ENCODE data around the gene CATSPERD.
A peak's percentile ranks its signal among the peaks of the same experiment; 100 is the strongest.

The CATSPERD gene

GRCh38 chr19:5809053-5809452 is 88.6 kb downstream of the CATSPERD start:
- no peak for DNase-seq

GRCh38 chr19:5809469-5809868 is 89.0 kb downstream of the CATSPERD start:
- no peak for DNase-seq

- no peak for DNase-seq
These were observed 90.7 kb downstream of the CATSPERD start for GRCh38 chr19:5811117-5811516.

DNA sequence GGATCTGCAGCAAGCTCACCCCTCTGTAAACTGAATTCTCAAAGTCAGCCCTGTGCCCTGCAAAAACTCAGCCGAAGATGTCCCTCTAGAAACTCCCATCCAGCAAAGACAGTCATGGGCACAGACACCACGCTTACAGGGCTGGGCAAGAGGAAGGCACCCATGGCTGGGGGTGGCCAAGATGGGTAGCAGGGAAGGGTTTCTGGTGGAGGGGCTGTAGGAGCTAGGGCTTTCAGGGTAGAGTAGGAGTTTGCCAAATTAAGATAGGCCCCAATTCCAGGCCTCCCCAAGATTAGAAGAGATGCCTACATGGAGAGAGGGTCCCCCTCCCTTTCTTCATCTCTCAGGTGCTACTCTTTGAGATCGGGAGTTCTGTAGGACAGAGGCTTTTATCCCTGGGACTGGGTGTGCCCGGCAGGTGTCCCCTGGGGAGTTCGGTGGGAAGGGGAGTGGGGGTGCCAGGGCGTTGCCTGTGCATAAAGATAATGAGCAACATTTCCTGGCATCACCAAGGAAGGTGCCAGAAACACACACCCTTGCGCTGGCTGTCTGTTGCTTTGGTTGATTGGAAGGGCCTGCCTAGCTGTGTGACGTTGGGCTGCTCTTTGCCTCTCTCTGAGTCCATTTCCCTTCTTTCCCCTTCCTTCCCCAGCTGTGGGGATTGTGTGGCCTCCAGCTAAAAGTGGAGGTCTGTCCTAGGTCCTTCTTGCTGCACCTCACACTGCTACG is 93.8 kb downstream of the CATSPERD start:
- DNase-seq: no peak

GRCh38 chr19:5814852-5815246 is 94.4 kb downstream of the CATSPERD start:
- no peak for DNase-seq

- no peak for DNase-seq
These were observed 96.8 kb downstream of the CATSPERD start for GRCh38 chr19:5817218-5817617.

- DNase-seq: no peak
These were observed 98.2 kb downstream of the CATSPERD start for GRCh38 chr19:5818594-5818993.

- no peak for DNase-seq
These were observed 100.3 kb downstream of the CATSPERD start for GRCh38 chr19:5820785-5821184.

DNA sequence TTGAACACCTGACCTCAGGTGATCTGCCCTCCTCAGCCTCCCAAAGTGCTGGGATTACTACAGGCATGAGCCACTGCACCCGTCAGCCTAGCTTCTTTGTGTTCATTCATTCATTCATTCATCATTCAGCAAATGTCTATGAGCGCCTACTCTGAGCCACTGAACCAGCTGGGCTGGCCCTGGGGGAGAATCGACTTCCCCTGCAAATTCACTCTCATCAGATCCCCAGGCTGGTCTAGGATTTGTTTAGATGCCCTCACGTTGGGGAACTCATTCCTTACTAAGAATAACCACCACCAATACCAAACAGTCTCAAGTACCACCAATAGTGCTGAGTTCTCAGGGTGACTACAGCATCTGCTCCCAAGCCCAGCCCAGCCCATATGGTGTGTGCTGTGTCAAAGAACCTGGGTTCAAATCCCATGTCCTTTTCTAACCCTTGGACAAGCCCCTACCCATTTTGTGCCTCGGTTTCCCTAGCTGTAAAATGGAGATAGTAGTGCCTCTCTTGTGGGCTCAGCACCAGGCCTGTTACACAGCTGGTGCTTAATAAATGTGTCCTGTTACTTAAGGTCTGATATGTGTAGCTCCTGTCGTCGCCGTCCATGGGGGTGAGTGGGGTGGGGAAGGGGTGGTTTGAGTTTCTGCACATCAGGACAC is 101.2 kb downstream of the CATSPERD start:
- DNase-seq: no peak

DNA sequence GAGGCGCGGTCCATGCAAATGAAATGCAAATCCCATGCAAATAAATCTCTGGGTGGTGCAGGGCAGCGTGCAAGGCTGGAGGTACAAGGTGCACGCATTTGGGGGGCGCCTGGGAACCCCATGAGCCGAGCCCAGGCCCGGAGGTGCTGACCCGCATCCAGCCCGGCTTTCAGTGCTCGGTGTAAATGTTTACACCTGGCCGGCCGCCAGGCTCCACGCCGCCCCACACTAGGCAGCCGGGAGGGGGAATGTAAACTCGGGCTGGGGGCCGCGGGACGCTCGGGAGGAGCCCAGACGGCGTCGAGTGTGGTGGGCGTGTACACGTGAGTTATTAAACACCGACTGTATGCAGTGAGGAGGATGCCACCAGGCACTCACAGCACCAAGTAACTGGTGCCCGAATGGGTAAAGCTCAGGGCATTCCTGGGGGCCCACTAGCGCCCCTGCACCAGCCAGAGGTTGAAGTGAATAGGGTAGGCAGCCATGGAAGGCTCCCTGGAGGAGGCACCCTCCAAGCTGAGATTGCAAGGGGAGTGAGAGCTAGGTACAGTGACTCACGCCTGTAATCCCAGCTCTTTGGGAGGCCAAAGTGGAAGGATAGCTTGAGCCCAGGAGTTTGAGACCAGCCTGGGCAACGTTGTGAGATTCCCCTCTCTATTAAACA is 101.9 kb downstream of the CATSPERD start:
- DNase-seq: no peak

DNA sequence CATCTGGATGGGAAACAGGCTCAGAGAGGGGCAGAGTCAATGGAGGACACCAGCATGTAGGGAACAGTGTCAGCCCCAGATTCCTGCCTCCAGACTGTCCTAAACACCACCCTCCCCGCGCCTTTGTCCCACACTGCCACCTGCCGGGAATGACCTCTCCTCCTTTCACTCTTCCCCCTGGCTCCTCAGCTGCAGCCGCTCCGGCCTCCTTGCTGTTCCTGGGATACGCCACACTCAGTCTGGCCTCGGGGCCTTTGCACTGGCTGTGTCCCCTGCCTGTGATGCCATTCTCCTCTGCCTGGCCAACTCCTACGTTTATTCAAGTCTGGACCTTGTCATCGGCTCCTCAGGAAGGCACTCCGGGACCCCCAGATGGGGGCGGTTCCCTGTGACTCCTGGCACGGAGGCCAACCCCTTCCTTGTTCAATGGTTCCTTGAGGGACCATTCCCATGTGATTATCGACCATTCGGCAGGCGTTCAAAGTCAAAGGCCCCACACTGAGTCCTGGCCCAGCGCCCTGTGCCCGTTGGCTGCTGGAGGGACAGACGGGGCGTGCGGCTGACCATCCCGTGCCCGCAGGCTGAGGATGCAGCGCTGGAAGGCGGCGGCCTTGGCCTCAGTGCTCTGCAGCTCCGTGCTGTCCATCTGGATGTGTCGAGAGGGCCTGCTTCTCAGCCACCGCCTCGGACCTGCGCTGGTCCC is 103.3 kb downstream of the CATSPERD start:
- DNase-seq: peak; percentile 82

GRCh38 chr19:5824751-5825150 is 104.3 kb downstream of the CATSPERD start:
- DNase-seq: no peak

GRCh38 chr19:5825178-5825577 is 104.7 kb downstream of the CATSPERD start:
- DNase-seq: no peak

DNA sequence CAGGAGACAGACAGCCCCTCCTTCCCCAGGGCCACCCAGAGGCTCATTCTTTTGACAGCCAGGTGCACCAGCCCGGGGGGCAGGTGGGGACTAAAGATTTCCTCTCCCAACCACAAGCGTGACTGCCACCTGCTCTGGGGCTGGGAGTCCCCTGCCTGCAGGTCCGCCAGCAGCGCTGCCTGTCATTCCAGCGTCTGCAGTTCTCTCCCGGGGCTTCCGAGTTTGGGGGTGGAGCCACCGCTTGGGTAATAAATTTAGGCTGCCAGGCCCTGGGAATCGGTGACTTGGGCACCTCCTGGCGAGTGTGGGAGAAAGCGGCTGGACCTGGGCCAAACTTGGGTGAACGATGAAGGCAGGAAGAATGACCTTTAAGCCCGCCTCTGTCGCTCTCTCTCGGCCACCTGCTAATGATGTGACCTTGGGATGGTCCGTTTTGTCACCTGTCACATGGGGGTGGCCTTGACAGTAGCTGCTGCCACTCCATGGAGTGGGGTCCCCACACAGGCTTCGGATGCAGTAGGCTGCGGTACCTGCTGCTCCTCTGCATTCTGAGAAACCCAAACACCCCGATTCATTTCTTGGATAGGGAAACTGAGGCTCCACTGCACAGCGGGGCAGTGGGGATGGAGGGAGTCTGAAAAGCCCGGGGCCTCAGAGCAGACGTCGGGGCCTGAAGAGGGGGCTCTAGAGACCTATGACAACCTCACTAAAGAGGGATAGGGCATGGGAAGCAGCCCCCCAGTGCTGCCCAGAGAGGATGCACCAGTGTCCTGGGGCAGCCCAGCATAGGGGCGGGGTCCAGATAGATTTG is 106.3 kb downstream of the CATSPERD start:
- peak; percentile 92 for DNase-seq

DNA sequence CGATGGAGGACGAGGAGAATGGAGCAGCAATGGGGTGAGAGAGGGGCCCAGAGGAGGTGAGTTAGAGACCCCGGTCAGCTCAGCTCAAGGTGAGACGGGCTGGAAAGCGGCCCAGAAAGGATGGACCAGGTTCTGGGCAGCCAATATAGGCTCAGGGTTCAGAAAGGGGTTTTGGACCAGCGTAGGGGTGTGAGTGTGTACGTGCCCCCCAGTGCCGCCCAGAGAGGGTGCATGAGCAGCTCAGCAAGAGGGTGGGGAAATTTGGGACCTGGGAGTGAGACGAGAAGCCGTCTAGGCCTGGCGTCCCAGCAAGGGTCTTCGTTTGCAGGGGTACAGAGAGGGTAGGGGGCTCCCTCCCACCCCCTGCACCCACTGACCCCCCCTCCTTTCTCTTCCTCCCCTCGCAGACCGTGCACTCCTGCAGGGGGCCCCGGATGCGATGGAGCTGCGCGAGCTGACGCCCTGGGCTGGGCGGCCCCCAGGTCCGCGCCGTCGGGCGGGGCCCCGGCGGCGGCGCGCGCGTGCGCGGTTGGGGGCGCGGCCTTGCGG is 107.0 kb downstream of the CATSPERD start:
- no peak for DNase-seq

- DNase-seq: peak; percentile 98
These were observed 107.6 kb downstream of the CATSPERD start for GRCh38 chr19:5827891-5828660.

Data from islet precursor cell (in vitro differentiated cells).